ENCODE data around the gene CUX1.

The CUX1 gene

DNA sequence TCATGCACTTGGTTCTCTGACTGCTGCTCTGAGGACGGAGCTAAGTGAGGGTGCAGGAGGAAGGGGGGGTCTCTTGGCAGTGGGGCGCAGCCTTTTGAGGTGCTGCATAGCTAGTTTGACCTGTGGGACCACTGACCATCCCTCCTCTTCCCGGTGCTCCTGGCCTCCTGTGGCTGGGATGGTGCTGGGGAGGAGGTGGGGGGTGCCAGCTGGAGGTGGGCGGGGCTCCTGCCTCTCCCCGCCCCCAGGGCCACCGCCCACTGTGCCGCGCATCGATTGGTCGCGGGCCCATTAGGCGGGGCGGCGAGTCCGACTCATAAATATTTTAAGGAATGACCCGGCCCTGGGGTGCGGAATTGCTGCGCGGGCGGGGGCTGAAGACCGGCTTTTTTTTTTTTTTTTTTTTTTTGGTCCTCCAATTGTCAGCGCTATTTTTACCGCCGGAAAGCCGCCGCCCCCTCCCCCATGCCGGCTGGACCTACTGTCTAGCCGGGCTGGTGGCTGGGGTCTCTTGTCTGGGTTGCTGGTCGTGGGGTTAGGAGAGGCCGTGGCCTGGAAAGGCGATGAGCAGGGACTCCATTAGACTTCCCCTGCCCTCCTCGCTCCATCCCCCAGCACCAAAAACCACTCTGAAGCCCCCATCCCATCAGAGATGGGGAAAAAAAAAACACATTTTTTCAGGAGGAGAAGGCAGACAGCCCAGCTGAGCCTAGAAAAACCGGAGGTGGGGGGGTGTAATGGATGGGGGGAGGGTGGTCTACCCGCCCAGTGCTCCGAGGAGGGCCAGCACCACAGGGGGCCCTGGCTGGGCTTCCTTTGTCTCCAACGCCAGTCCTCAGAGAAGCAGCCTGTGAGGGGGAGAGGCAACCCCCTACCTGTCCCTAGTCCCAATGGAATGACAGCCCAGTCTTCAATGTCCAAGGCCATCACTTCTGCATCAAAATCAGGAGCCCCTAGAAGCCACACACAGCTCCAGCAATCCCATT lies 475.7 kb downstream of the CUX1 start:
- Histone ChIP-seq H3K27me3 (no peaks in the 10 kb centered on the region), H3K4me1 (no peaks in the 10 kb centered on the region; the same call in 1 of the 2 replicates), H3K36me3 (no peaks in the 10 kb centered on the region), H3K9me3 (no peaks in the 10 kb centered on the region), H3K4me3 (ENCODE audit: low read depth, low read length) (peak overlapping the region; percentile 38)
- TF ChIP-seq, protein P1, sequence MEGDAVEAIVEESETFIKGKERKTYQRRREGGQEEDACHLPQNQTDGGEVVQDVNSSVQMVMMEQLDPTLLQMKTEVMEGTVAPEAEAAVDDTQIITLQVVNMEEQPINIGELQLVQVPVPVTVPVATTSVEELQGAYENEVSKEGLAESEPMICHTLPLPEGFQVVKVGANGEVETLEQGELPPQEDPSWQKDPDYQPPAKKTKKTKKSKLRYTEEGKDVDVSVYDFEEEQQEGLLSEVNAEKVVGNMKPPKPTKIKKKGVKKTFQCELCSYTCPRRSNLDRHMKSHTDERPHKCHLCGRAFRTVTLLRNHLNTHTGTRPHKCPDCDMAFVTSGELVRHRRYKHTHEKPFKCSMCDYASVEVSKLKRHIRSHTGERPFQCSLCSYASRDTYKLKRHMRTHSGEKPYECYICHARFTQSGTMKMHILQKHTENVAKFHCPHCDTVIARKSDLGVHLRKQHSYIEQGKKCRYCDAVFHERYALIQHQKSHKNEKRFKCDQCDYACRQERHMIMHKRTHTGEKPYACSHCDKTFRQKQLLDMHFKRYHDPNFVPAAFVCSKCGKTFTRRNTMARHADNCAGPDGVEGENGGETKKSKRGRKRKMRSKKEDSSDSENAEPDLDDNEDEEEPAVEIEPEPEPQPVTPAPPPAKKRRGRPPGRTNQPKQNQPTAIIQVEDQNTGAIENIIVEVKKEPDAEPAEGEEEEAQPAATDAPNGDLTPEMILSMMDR (IDR thresholded peaks at IDR 0.05; ENCODE audit: low read depth, low read length): no peak
- DNase-seq: no peak

DNA sequence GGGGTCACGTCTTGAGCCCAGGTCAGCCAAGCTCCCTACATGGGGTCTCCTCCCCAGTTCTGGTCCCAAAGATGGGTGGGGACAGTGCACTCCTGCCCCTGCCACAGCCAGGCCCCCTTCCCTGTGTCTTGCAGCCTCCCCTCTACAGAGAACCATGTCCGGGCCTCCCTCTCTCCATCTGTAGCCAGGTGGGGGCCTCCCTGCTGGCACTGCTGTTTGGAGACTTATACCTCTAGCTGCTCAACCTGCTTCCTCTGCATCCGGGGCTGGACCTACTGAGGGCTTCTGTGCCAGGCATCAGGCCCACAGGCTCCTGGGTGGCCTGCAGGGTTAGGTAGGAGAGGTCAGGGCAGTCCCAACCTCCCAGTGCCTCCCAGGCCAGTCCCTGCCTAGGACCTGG lies 477.2 kb downstream of the CUX1 start:
- DNase-seq: no peak
- no peaks in the 10 kb centered on the region for H3K4me1 ChIP-seq
- H3K36me3 ChIP-seq: no peaks in the 10 kb centered on the region
- TF ChIP-seq, protein P1 (IDR thresholded peaks at IDR 0.05; ENCODE audit: low read depth, low read length): no peak
- no peaks in the 10 kb centered on the region for H3K27me3 ChIP-seq
- no peak overlapping the region for H3K4me3 ChIP-seq (ENCODE audit: low read depth, low read length)
- H3K9me3 ChIP-seq: no peaks in the 10 kb centered on the region

DNA sequence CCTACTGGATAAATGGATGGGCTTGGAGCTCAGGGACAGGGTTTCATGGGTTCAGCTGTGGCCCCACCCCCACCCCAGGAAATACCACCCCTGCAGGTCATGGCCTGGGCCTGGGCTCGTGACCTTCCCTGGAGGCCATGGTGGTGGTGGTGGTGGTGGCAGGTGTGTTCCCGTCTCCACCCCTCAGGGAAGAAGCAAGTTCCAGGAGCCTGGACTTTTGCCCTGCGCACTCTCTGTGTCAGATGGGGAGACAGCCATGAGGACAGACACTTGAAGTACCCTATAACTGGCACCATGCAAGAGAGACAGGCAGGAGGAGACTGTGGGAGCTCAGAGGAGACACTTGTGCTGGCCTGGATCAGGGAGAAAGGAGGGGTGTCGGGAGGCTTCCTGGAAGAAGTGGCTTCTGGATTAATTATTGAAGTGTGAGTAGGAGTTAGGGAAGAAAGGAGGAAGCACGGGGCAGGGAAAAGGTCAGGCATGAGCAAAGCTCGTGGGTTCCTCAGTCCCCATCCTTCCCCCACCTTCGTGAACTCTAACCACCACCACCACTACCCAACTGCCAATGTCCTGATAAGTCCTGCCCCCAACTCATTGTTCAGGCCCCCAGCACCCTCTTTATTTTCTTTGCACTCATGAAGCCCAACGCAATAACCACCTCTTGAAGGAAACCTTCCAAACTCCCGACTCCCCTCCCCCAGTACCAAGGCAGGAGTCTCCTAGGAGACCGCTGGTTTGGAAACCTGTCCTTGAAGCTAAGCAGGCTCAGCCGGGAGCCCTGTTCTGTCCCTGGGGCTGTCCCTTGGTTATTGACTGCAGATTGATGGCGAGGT lies 478.1 kb downstream of the CUX1 start:
- no peaks in the 10 kb centered on the region for H3K4me1 ChIP-seq
- H3K4me3 ChIP-seq (ENCODE audit: low read depth, low read length): no peak overlapping the region
- no peaks in the 10 kb centered on the region for H3K36me3 ChIP-seq
- H3K27me3 ChIP-seq: no peaks in the 10 kb centered on the region
- no peaks in the 10 kb centered on the region for H3K9me3 ChIP-seq
- TF ChIP-seq, protein P1 (IDR thresholded peaks at IDR 0.05; ENCODE audit: low read depth, low read length): no peak
- no peak for DNase-seq

GRCh38 chr7:102296179-102296438 lies 478.7 kb downstream of the CUX1 start:
- Histone ChIP-seq H3K4me3 (ENCODE audit: low read depth, low read length) (no peak overlapping the region), H3K4me1 (no peaks in the 10 kb centered on the region), H3K9me3 (no peaks in the 10 kb centered on the region), H3K27me3 (no peaks in the 10 kb centered on the region), H3K36me3 (no peaks in the 10 kb centered on the region)
- TF ChIP-seq, protein P1 (IDR thresholded peaks at IDR 0.05; ENCODE audit: low read depth, low read length): no peak
- DNase-seq: no peak

DNA sequence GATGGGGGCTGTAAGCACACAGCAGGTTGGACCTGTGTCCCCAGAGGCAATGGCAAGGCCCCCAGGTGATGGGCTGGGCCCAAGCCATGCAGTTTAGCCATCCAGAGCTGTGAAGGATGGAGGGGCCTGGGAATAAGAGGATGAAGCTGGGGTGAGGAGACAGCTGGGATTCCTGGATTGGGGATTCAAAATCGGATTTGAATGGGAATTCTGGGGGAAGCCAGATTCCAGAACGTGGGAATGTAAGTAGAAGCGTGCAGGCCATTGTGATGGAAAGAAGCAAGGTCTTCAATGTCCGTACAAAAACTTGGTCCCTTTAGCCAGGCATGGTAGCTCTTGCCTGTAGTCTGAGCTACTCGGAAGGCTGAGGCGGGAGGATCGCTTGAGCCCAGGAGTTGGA lies 479.1 kb downstream of the CUX1 start:
- Histone ChIP-seq H3K27me3 (no peaks in the 10 kb centered on the region), H3K9me3 (no peaks in the 10 kb centered on the region), H3K36me3 (no peaks in the 10 kb centered on the region), H3K4me1 (no peaks in the 10 kb centered on the region), H3K4me3 (ENCODE audit: low read depth, low read length) (no peak overlapping the region)
- DNase-seq: no peak
- TF ChIP-seq, protein P1 (IDR thresholded peaks at IDR 0.05; ENCODE audit: low read depth, low read length): no peak

Data from BE2C (cell line).